Measurements from ENCODE around the gene GPR55. TPM values are rescaled to one million over a fixed set of nuclear protein-coding genes. Genes with fewer than 3 reads are reported as not detected.

The GPR55 gene
- total RNA-seq, 1 experiment from 2014 or later, result not detected

DNA sequence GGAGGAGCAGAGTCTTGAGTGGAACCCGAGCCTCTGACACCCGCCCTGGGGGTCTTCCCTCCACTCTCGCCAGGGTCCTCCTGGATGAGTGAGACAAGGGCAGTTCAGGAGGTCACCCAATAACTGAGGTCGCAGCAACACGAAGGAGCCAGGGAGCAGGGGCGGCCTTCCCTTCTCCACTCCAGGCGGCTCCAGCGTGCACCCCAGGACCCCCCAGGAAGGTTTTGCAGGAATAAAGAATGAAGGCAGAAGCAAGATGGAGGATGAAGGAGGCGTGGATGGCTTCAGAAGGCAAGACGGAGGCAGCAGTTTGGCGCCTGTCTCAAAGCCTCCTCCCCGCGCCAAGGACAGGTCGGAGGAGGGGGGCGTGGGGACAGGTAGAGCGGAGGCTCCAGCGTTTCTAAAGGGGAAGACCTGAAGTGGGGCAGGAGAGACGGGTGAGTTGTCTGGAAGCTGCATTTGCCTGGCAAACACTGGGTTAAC is 60.9 kb downstream of the GPR55 start:
- RAD21 ChIA-PET (ENCODE audit: low non-redundant PET in 1 of 2, low total read pairs in 2 of 2, uncharacterized antibody in 2 of 2, unreplicated experiment in 2 of 2), result no interaction called here

More for the DNA sequence above, 60.9 kb downstream of the GPR55 start:
- DNase-seq (ENCODE audit: low read depth, low spot score) (no peak), ATAC-seq (no peak; the same call in 1 of the 2 replicates)
- Histone ChIP-seq H2AFZ (ENCODE audit: low read depth, low read length, poor library complexity, severe bottlenecking) (peak overlapping the region; percentile 88), H3K4me2 (ENCODE audit: low read length) (peak overlapping the region; percentile 98), H3K79me2 (ENCODE audit: insufficient read depth, low read length) (peaks cover 6% of the 10 kb centered on the region; the same call in 1 of the 2 replicates), H3K9me2 (ENCODE audit: insufficient read depth) (no peaks in the 10 kb centered on the region), H3K4me1 (ENCODE audit: control insufficient read depth in 1 of 2, insufficient read depth in 2 of 2, low read length in 2 of 2) (peaks cover 24 to 34% of the 10 kb centered on the region in 2 experiments), H4K20me1 (ENCODE audit: insufficient read depth) (no peaks in the 10 kb centered on the region), H3K9ac (ENCODE audit: low read length) (peak overlapping the region; percentile 80), H3K27ac (ENCODE audit: low read depth, low read length) (peak overlapping the region; percentile 33), H3K36me3 (ENCODE audit: control insufficient read depth in 1 of 2, insufficient read depth in 2 of 2, low read length in 2 of 2) (no peaks in the 10 kb centered on the region; a peak in 1 of 4 replicates), H3K4me3 (replicated peaks in 1 of 2; ENCODE audit: low read depth in 1 of 2, low read length in 2 of 2) (peak overlapping the region; percentile 44 to 92), H3K9me3 (ENCODE audit: control insufficient read depth in 1 of 2, insufficient read depth in 1 of 2, low read depth in 1 of 2, low read length in 2 of 2) (no peaks in the 10 kb centered on the region), H3K27me3 (ENCODE audit: insufficient read depth, low read length) (no peaks in the 10 kb centered on the region)
- no TSS peak for BruUV-seq (replicated peaks)
- intact Hi-C loops (cut with micrococcal nuclease), result loop anchor here (1.0 kb wide), 1 partner anchor 14 kb away; no protein-coding TSS in a partner anchor
- no peak for TF ChIP-seq TCF7L2 (IDR thresholded peaks at IDR 0.05; ENCODE audit: borderline replicate concordance, extremely low read depth, insufficient read depth, insufficient read length)
- no peak for TF ChIP-seq POLR2A (IDR thresholded peaks at IDR 0.05; ENCODE audit: borderline replicate concordance, extremely low read depth, insufficient read depth, insufficient read length)
- TF ChIP-seq JUND (IDR thresholded peaks at IDR 0.05), result no peak
- TF ChIP-seq, protein P1, sequence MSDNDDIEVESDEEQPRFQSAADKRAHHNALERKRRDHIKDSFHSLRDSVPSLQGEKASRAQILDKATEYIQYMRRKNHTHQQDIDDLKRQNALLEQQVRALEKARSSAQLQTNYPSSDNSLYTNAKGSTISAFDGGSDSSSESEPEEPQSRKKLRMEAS (IDR thresholded peaks at IDR 0.05), result no peak
- TF ChIP-seq EZH2phosphoT487 (IDR thresholded peaks at IDR 0.05; ENCODE audit: borderline replicate concordance), result no peak
- no peak for TF ChIP-seq ZFX (IDR thresholded peaks at IDR 0.05)
- no peak for TF ChIP-seq ZNF274 (IDR thresholded peaks at IDR 0.05; ENCODE audit: low read depth, low read length)
- no peak for TF ChIP-seq YY1 (IDR thresholded peaks at IDR 0.05; ENCODE audit: extremely low read depth, insufficient replicate concordance, low read depth, low read length)
- TF ChIP-seq RAD21 (IDR thresholded peaks at IDR 0.05; ENCODE audit: low read depth), result no peak
- no peak for TF ChIP-seq SIN3A (IDR thresholded peaks at IDR 0.05; ENCODE audit: low read depth)
- no peak for TF ChIP-seq CBX3 (IDR thresholded peaks at IDR 0.05; ENCODE audit: low read depth)
- TF ChIP-seq, protein P2, sequence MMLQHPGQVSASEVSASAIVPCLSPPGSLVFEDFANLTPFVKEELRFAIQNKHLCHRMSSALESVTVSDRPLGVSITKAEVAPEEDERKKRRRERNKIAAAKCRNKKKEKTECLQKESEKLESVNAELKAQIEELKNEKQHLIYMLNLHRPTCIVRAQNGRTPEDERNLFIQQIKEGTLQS (IDR thresholded peaks at IDR 0.05), result no peak
- no peak for TF ChIP-seq FOSL1 (IDR thresholded peaks at IDR 0.05; ENCODE audit: low read depth)
- TF ChIP-seq EZH2 (IDR thresholded peaks at IDR 0.05), result no peak
- TF ChIP-seq SP1 (IDR thresholded peaks at IDR 0.05; ENCODE audit: low read depth), result no peak
- no peak for TF ChIP-seq CEBPB (IDR thresholded peaks at IDR 0.05; ENCODE audit: low read depth)
- TF ChIP-seq EGR1 (IDR thresholded peaks at IDR 0.05; ENCODE audit: low read depth), result no peak
- TF ChIP-seq SRF (IDR thresholded peaks at IDR 0.05; ENCODE audit: low read depth), result no peak
- CTCF ChIA-PET, result interaction anchor here (1.0 to 1.4 kb wide), 3 partner anchors 11 to 40 kb away, joined by 4 to 7 read pairs (median 4); no protein-coding TSS in a partner anchor
- POLR2A ChIA-PET, result no interaction called here

Measured in HCT116 (cell line).